Sigmoid colon (tissue), 7 donors: ENCODE data around the gene TTLL12. TPM values are rescaled to one million over a fixed set of nuclear protein-coding genes. Genes with fewer than 3 reads are reported as not detected.

ENCODE experiments used
- DNase-seq: peaks from one replicate; pipeline ENCODE4 v3.0.0-alpha.2; 2019
- H3K27ac ChIP-seq, 4 donors: fragments of 200-600 bp; sonication (generic); one replicate each; pipeline ENCODE4 v1.5.1; 2016 to 2019; ENCODE audit warnings: mild to moderate bottlenecking in 1 of 4
- H3K27me3 ChIP-seq, 3 donors: fragments of 200-600 bp; sonication (generic); one replicate each; pipeline ENCODE4 v1.5.1; 2019; ENCODE audit warnings: mild to moderate bottlenecking in 1 of 3
- H3K36me3 ChIP-seq, 4 donors: fragments of 200-600 bp; sonication (generic); one replicate each; pipeline ENCODE4 v1.5.1; 2016 to 2019
- H3K4me1 ChIP-seq, 4 donors: fragments of 200-600 bp; sonication (generic); one replicate each; pipeline ENCODE4 v1.5.1; 2017 to 2019
- H3K4me3 ChIP-seq, 4 donors: fragments of 200-600 bp; sonication (generic); one replicate each; pipeline ENCODE4 v1.5.1; 2017 to 2019; ENCODE audit warnings: mild to moderate bottlenecking in 2 of 4, moderate library complexity in 1 of 4
- H3K9me3 ChIP-seq, 4 donors: fragments of 200-600 bp in 3 of 4; sonication (generic) in 3 of 4; one replicate each; pipeline versions ENCODE4 v1.5.1 to v1.6.1; 2013 to 2019
- CTCF ChIP-seq, 4 experiments: fragments of 450-650 bp in 3 of 4; fragments of 200-600 bp in 1 of 4; IDR thresholded peaks; one replicate each; pipeline ENCODE4 v1.5.1; 2016 to 2019; ENCODE audit warnings: antibody characterized with exemption in 4 of 4, mild to moderate bottlenecking in 3 of 4, moderate library complexity in 2 of 4
- EP300 ChIP-seq, 4 donors: sonication (generic); formaldehyde crosslinking; IDR thresholded peaks; one replicate each; pipeline ENCODE4 v1.6.1; 2017; ENCODE audit warnings: antibody characterized with exemption in 4 of 4
- POLR2A ChIP-seq, 2 donors: fragments of 450-650 bp; IDR thresholded peaks; one replicate each; pipeline ENCODE4 v1.6.1; 2016; ENCODE audit warnings: antibody characterized with exemption in 2 of 2, mild to moderate bottlenecking in 2 of 2, moderate library complexity in 2 of 2
- POLR2AphosphoS5 ChIP-seq, 4 donors: sonication (generic); formaldehyde crosslinking; IDR thresholded peaks; one replicate each; pipeline ENCODE4 v1.6.1; 2017; ENCODE audit warnings: antibody characterized with exemption in 4 of 4
- WGBS, 2 donors: extraction: QIAGEN DNeasy Blood & Tissue Kit; methylation state at CpG; one replicate each; pipeline ENCODE4 v1.1.7; 2013; 5-methylcytosine and 5-hydroxymethylcytosine counted together
- intact Hi-C: fragments of 100-400 bp; cut with DNase I; formaldehyde crosslinking; loops from one replicate; pipeline ENCODE4 v1.15.1; 2023
- polyA plus RNA-seq, 3 donors: library from polyadenylated mRNA; stranded (reverse); fragments of 200-250 nt; gene quantifications; one replicate each; pipeline ENCODE4 v1.2.3, GENCODE V29; 2013
- total RNA-seq, 4 donors: library from RNA; depleted of rRNA; stranded (reverse); fragments of >200 nt; gene quantifications; one replicate each; pipeline ENCODE4 v1.1.0, GENCODE V29; 2016
- donor health status: healthy with polysubstance abuse.
- donor health status: Bipolar disorder and iron deficiency.
- donor health status: healthy.

The TTLL12 gene
- total and polyA plus RNA-seq, 7 donors, result 13.2 to 127 (median 21.3) TPM

GRCh38 chr22:43212434-43212952, 25.6 kb upstream of the TTLL12 start:
- WGBS, 2 donors, result 78 to 87% methylated on average over 23 of the region's 23 CpGs
- Histone ChIP-seq H3K27ac (no peak overlapping the region), H3K9me3 (no peaks in the 10 kb centered on the region), H3K4me1 (no peaks in the 10 kb centered on the region), H3K27me3 (peaks cover 0 to 5% (median 0%) of the 10 kb centered on the region in 3 donors), H3K4me3 (no peak overlapping the region), H3K36me3 (no peaks in the 10 kb centered on the region)
- intact Hi-C loops, result no loop called here
- no peak for DNase-seq
- TF ChIP-seq POLR2AphosphoS5 (IDR thresholded peaks at IDR 0.05) (no peak), POLR2A (IDR thresholded peaks at IDR 0.05) (no peak), CTCF (IDR thresholded peaks at IDR 0.05) (no peak), EP300 (IDR thresholded peaks at IDR 0.05) (no peak)

- DNase-seq, result no peak
- Histone ChIP-seq H3K9me3 (no peaks in the 10 kb centered on the region), H3K4me1 (no peaks in the 10 kb centered on the region), H3K27ac (no peak overlapping the region), H3K4me3 (no peak overlapping the region), H3K27me3 (peaks cover 0 to 9% (median 0%) of the 10 kb centered on the region in 3 donors), H3K36me3 (no peaks in the 10 kb centered on the region)
- 60 to 83% methylated on average over 13 of the region's 13 CpGs for WGBS, 2 donors
- TF ChIP-seq CTCF (IDR thresholded peaks at IDR 0.05), result no peak
- no peak for TF ChIP-seq POLR2AphosphoS5 (IDR thresholded peaks at IDR 0.05)
- TF ChIP-seq EP300 (IDR thresholded peaks at IDR 0.05), result no peak
- TF ChIP-seq POLR2A (IDR thresholded peaks at IDR 0.05), result no peak
- intact Hi-C loops, result no loop called here
These were observed 25.1 kb upstream of the TTLL12 start for GRCh38 chr22:43211941-43212433.

DNA sequence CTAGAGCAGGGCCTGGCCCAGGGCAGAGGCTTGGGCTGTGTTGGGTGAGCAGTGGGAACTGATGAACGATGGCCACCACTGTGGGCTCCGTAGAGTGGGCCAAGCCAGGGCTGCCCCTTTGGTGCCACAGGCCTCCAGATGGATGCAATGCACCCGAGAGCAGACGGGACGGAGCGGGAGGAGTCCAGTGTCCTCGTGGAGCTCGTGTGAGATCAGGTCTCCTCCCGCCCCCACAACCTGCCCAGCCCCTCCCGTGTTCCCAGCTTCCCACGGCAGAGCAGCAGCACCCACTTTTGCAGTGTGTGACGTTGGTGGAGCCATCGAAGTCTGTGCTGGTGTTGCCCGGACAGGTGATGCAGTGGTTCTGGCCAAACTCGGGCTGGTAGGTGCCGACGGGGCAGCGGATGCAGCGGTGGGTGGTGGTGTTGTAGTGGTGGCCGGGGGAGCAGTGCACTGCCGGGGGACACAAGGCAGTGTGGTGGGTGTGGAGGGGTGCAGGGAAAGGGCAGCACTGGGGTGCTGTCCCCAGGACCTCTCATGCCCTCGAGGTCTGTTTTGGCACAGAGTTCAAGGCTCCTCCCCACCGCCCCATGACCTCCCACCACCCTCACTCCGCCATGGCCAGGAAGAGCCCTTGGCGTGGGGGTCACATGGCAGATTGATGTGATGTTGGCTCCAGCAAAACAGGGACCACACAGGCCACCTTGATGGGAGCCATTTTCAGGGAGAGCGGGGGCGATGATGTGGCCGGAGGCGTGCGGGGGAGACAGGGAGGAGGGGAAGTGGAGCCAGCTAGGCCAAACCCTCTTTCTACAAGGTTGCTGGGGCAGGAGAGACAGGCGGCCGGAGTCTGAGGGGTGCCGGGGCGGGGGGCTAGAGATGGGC, 23.9 kb upstream of the TTLL12 start:
- no peak overlapping the region for H3K27ac ChIP-seq
- intact Hi-C loops, result no loop called here
- TF ChIP-seq EP300 (IDR thresholded peaks at IDR 0.05), result no peak
- TF ChIP-seq POLR2A (IDR thresholded peaks at IDR 0.05), result no peak
- TF ChIP-seq POLR2AphosphoS5 (IDR thresholded peaks at IDR 0.05), result no peak
- TF ChIP-seq CTCF (IDR thresholded peaks at IDR 0.05), result no peak
- no peaks in the 10 kb centered on the region for H3K36me3 ChIP-seq
- no peak for DNase-seq
- H3K4me1 ChIP-seq, result no peaks in the 10 kb centered on the region
- WGBS, 2 donors, result 84 to 92% methylated on average over 34 of the region's 34 CpGs
- H3K27me3 ChIP-seq, result peaks cover 0 to 9% (median 0%) of the 10 kb centered on the region in 3 donors
- no peak overlapping the region for H3K4me3 ChIP-seq
- H3K9me3 ChIP-seq, result no peaks in the 10 kb centered on the region

- Histone ChIP-seq H3K9me3 (no peaks in the 10 kb centered on the region), H3K4me1 (no peaks in the 10 kb centered on the region), H3K27ac (no peak overlapping the region), H3K27me3 (peaks cover 0 to 9% (median 0%) of the 10 kb centered on the region in 3 donors), H3K4me3 (no peak overlapping the region), H3K36me3 (no peaks in the 10 kb centered on the region)
- intact Hi-C loops, result no loop called here
- no peak for TF ChIP-seq CTCF (IDR thresholded peaks at IDR 0.05)
- TF ChIP-seq EP300 (IDR thresholded peaks at IDR 0.05), result no peak
- TF ChIP-seq POLR2AphosphoS5 (IDR thresholded peaks at IDR 0.05), result no peak
- no peak for TF ChIP-seq POLR2A (IDR thresholded peaks at IDR 0.05)
- DNase-seq, result no peak
- 90 to 94% methylated on average over 22 of the region's 22 CpGs for WGBS, 2 donors
These were observed 23.0 kb upstream of the TTLL12 start for GRCh38 chr22:43209971-43210370.
